ENCODE results near the gene NOL12. TPM values are rescaled to one million over a fixed set of nuclear protein-coding genes. Genes with fewer than 3 reads are reported as not detected.

NOL12 gene
- total RNA-seq, 1 experiment from 2014 or later = 30.4 TPM

GRCh38 chr22:37647928-37648327 lies 38.2 kb upstream of the NOL12 start:
- Histone ChIP-seq H4K91ac (ENCODE audit: insufficient read length, low read depth, low read length) (no peak overlapping the region), H3K23me2 (ENCODE audit: insufficient read length, low read depth, low read length, poor library complexity, severe bottlenecking) (no peaks in the 10 kb centered on the region), H3K23ac (ENCODE audit: insufficient read length, low read depth, low read length) (no peak overlapping the region), H2AK5ac (ENCODE audit: insufficient read length, low read length) (no peak overlapping the region), H3K4me1 (ENCODE audit: insufficient read depth, low read length) (no peaks in the 10 kb centered on the region), H3T11ph (ENCODE audit: low read length) (no peak overlapping the region), H3K56ac (ENCODE audit: insufficient read length, low read depth, low read length) (no peak overlapping the region), H4K8ac (replicated peaks; ENCODE audit: insufficient read length, low read depth, low read length) (no peak overlapping the region), H2BK5ac (ENCODE audit: insufficient read length, low read length) (no peak overlapping the region), H3K18ac (ENCODE audit: insufficient read length, low read depth, low read length) (no peak overlapping the region), H3K9ac (ENCODE audit: extremely low read depth, insufficient read length, low read length) (no peak overlapping the region), H3K79me2 (ENCODE audit: insufficient read depth, low read length) (no peaks in the 10 kb centered on the region), H2BK20ac (ENCODE audit: low read depth, low read length, poor library complexity, severe bottlenecking) (no peak overlapping the region), H3K14ac (ENCODE audit: insufficient read depth, low read length) (no peak overlapping the region), H2BK15ac (ENCODE audit: low read depth, low read length) (no peak overlapping the region), H4K5ac (ENCODE audit: insufficient read length, low read depth, low read length) (no peak overlapping the region), H3K27me3 (ENCODE audit: insufficient read depth, low read length) (no peaks in the 10 kb centered on the region), H3K27ac (ENCODE audit: insufficient read length, low read depth, low read length) (no peak overlapping the region), H2BK120ac (ENCODE audit: low read depth, low read length, poor library complexity, severe bottlenecking) (no peak overlapping the region), H4K20me1 (ENCODE audit: control insufficient read depth, insufficient read depth, insufficient read length) (no peaks in the 10 kb centered on the region), H2BK12ac (ENCODE audit: insufficient read length, low read depth, low read length) (no peak overlapping the region), H3K9me3 (ENCODE audit: control insufficient read depth, low read depth, low read length) (no peaks in the 10 kb centered on the region), H3K4ac (ENCODE audit: low read depth, low read length) (no peak overlapping the region), H3K79me1 (ENCODE audit: insufficient read depth, low read depth, low read length, poor library complexity, severe bottlenecking) (no peaks in the 10 kb centered on the region), H3K4me2 (ENCODE audit: insufficient read depth, insufficient read length, low read length) (no peak overlapping the region), H2AFZ (ENCODE audit: low read length) (no peak overlapping the region)
- no CpG with 5 or more reads among the region's 9 CpGs for WGBS (ENCODE audit: extremely low coverage, insufficient read length, low lambda C conversion rate)
- H3K36me3 Mint-ChIP-seq (ENCODE audit: insufficient read depth in 1 of 3, low read depth in 3 of 3) = peaks cover 12 to 80% (median 70%) of the 10 kb centered on the region in 3 experiments
- H3K4me1 Mint-ChIP-seq = peaks cover 2% of the 10 kb centered on the region in 2 experiments; a peak in 1 of 4 replicates
- H3K9me3 Mint-ChIP-seq = no peaks in the 10 kb centered on the region
- no peak for DNase-seq
- no peak overlapping the region for H3K4me3 Mint-ChIP-seq
- no peaks in the 10 kb centered on the region for H3K27me3 Mint-ChIP-seq (ENCODE audit: low read depth)
- no peak for TF ChIP-seq CTCF (conservative IDR thresholded peaks at IDR 0.05)
- H3K27ac Mint-ChIP-seq = no peak overlapping the region

Measured in H9 (cell line).